Measurements from ENCODE around the gene GTPBP10.

Gene GTPBP10

DNA sequence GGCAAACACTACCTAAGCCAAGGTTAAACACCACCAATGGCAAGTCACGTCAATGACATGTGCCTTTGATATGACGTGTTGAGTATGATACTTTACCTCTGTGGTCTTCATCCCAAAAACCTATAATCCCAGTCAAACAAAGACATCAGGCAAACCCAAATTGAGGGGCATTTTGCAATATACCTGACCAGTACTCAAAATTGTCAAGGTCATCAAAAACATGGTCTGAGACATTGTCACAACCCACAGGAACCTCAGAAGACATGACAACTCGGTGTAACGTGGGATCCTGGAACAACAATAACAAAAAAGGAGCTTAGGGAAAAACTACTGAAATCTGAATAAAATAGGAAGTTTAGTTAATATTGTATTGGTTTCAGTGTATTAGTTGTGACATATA, 32.6 kb upstream of the GTPBP10 start:
- DNase-seq (ENCODE audit: low read depth): no peak
- H3K4me3 ChIP-seq (ENCODE audit: low read depth, low read length): no peak overlapping the region
- TF ChIP-seq, protein P1, sequence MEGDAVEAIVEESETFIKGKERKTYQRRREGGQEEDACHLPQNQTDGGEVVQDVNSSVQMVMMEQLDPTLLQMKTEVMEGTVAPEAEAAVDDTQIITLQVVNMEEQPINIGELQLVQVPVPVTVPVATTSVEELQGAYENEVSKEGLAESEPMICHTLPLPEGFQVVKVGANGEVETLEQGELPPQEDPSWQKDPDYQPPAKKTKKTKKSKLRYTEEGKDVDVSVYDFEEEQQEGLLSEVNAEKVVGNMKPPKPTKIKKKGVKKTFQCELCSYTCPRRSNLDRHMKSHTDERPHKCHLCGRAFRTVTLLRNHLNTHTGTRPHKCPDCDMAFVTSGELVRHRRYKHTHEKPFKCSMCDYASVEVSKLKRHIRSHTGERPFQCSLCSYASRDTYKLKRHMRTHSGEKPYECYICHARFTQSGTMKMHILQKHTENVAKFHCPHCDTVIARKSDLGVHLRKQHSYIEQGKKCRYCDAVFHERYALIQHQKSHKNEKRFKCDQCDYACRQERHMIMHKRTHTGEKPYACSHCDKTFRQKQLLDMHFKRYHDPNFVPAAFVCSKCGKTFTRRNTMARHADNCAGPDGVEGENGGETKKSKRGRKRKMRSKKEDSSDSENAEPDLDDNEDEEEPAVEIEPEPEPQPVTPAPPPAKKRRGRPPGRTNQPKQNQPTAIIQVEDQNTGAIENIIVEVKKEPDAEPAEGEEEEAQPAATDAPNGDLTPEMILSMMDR (conservative IDR thresholded peaks at IDR 0.05; ENCODE audit: low read depth, low read length): no peak

DNA sequence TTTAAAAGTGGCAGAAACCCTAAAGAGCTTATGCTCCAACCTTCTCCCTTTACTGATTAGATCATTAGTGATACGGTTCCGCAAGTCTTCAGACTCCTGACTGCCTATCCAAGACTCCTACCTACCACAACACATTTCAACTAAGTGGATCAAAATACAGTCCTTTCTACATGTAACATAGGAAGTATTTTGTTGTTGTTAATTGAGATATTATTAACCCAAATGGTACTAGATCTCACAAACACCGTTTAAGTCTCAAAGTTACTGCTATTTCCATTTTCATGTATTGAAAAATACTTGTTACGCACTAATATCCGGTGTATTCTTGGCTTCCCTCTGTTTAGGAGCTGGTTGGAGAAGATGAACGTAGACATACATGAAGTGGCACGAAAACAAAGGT, 26.5 kb upstream of the GTPBP10 start:
- TF ChIP-seq, protein P1 (conservative IDR thresholded peaks at IDR 0.05; ENCODE audit: low read depth, low read length): no peak
- H3K4me3 ChIP-seq (ENCODE audit: low read depth, low read length): no peak overlapping the region
- no peak for DNase-seq (ENCODE audit: low read depth)

DNA sequence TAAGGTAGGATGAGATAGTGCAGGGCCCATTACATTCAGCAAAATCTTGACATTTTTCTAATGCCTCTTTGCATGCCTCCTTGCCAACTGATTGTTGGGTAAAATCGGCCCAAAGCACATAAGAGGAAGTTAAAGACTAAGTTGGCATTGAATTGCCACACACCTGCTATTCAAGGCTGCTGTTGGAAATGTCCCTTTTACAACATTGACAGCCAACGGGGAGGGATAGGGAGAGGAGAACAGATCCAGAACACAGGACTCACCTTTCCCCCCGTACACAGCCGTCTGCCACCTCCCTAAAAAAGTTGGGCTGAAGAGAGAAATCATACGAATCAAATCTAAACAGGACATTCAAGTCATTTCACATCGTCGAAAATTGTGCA, 26.1 kb upstream of the GTPBP10 start:
- TF ChIP-seq, protein P1 (conservative IDR thresholded peaks at IDR 0.05; ENCODE audit: low read depth, low read length): no peak
- no peak overlapping the region for H3K4me3 ChIP-seq (ENCODE audit: low read depth, low read length)

DNA sequence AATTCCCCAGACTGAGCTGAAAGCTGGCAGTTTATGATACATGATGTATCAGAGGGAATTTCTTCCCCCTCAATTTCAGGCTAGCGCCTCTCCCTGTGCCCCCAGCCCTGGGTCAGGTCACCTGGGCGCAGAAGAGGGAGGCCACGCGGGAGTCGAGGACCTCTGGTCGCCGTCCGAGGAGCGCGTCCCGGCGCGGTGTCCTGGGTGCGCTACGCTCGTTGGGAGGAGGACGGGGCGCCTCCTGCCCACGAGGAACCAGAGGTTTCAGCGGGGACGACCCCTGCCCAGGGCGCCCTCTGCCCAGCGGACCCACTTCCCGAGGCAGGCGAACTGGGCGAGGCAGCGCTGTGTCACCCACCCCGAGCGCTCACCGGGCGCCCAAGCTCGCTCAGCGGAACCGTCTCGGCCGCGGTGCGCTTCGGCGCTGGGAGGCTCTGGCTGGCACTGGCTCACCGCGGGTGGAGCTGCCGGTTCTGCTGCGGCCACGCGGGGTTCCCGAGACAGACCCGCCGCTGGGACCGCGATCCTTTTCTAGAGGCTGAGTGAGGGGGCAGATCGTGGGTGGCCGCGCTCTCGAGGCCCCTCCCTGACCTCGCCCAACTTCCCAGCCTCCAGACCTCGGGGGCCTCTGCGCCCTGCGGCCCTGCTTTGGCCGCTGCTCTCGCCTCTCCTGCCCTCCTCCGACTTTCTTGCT, 25.6 kb upstream of the GTPBP10 start, which contains the start of gene FAM237B:
Gene FAM237B, minus strand, starts transcription at position 504 of the 694 bp plus-strand sequence. CDS start 1,556 bp downstream, outside the sequence.
- H3K4me3 ChIP-seq (ENCODE audit: low read depth, low read length): peak within 1 kb of the TSS; percentile 35
- peak; percentile 27 for DNase-seq (ENCODE audit: low read depth)
- TF ChIP-seq, protein P1 (conservative IDR thresholded peaks at IDR 0.05; ENCODE audit: low read depth, low read length): no peak

More for the DNA sequence above, 26.1 kb upstream of the GTPBP10 start:
- no peak for DNase-seq (ENCODE audit: low read depth)

DNA sequence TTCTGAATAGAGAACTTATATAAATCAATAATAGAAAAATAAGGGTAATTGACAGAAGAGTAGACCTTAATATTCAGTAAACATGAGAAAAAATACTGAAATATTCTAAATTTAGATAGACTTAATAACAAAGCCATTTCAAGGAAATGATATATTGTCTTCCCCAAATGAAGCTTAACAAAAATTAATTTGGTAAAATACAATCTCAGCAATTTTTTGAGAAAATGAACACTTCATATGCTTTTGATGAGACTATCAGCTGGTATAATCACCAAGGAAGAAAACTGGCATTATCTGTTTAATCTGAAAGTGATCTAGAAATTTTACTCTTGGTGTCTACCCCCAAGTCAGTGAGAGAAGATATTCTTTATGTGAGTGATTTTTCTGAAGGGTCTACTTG, 23.7 kb upstream of the GTPBP10 start:
- no peak for DNase-seq (ENCODE audit: low read depth)
- TF ChIP-seq, protein P1 (conservative IDR thresholded peaks at IDR 0.05; ENCODE audit: low read depth, low read length): no peak
- no peak overlapping the region for H3K4me3 ChIP-seq (ENCODE audit: low read depth, low read length)

DNA sequence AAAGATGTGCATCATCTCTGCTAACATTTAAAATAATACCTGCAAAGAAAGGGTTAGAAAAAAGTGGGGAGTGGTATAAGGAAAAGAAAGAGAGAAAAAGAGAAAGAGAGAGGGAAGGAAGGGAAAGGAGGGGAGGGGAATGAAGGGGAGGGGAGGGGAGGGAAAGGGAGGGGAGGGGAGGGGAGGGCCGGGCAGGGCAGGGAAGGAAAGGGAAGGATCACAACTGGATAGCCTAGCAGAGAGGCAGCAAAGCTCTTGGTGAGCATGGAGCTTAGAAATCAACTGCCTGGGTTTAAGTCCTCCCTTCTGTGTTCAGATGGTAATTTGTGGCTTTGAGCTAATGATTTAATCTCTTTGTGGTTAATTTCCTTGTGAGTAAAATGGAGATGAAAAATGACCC, 20.0 kb upstream of the GTPBP10 start:
- TF ChIP-seq, protein P1 (conservative IDR thresholded peaks at IDR 0.05; ENCODE audit: low read depth, low read length): no peak
- no peak overlapping the region for H3K4me3 ChIP-seq (ENCODE audit: low read depth, low read length)
- no peak for DNase-seq (ENCODE audit: low read depth)

Data from choroid plexus epithelial cell (primary cell).